Muscle of back (tissue), 11 donors: Measurements from ENCODE around the gene RUSF1. TPM values are rescaled to one million over a fixed set of nuclear protein-coding genes. Genes with fewer than 3 reads are reported as not detected.
"Not testable (repeated sequence)": the region's sequence is repeated elsewhere in the genome, so short reads cannot be mapped to it uniquely, and the experiment has no call there.

ENCODE experiments used
- DNase-seq, 3 donors: peaks; one replicate each; pipeline versions ENCODE4 v3.0.0 to v3.0.0-alpha.2; 2013
- polyA plus RNA-seq, 10 donors: library from polyadenylated mRNA; unstranded; fragments of 120-200 nt; gene quantifications; one replicate each; pipeline ENCODE4 v1.2.1, GENCODE V29; 2013; ENCODE audit not compliant: insufficient read length in 10 of 10

RUSF1 gene
- polyA plus RNA-seq, 10 donors = 34.1 to 58.8 (median 44.6) TPM

- DNase-seq = no peak
Observed at GRCh38 chr16:31519759-31520431, 11.7 kb upstream of the RUSF1 start.

GRCh38 chr16:31517800-31518402 lies 9.7 kb upstream of the RUSF1 start:
- DNase-seq = no peak

GRCh38 chr16:31513884-31514283 lies 5.7 kb upstream of the RUSF1 start:
- DNase-seq = no peak

GRCh38 chr16:31513126-31513525 lies 4.9 kb upstream of the RUSF1 start:
- no peak for DNase-seq

- DNase-seq = peak in 2 of 3 donors; percentile 41 to 59
Observed at GRCh38 chr16:31508706-31509195, 560 bp upstream of the RUSF1 start.

GRCh38 chr16:31507617-31507928 lies 618 bp downstream of the RUSF1 start:
- DNase-seq = no peak

- DNase-seq = no peak
Observed at GRCh38 chr16:31505483-31505882, 2.7 kb downstream of the RUSF1 start.

GRCh38 chr16:31504159-31504558 lies 4.0 kb downstream of the RUSF1 start:
- DNase-seq = no peak

- not testable (repeated sequence) for DNase-seq
Observed at GRCh38 chr16:31503555-31503954, 4.6 kb downstream of the RUSF1 start.

- DNase-seq = no peak
Observed at GRCh38 chr16:31502981-31503380, 5.2 kb downstream of the RUSF1 start.

- DNase-seq = no peak
Observed at GRCh38 chr16:31501966-31502348, 6.2 kb downstream of the RUSF1 start.

- no peak for DNase-seq
Observed at GRCh38 chr16:31501226-31501965, 6.8 kb downstream of the RUSF1 start.

- no peak for DNase-seq
Observed at GRCh38 chr16:31499928-31500327, 8.3 kb downstream of the RUSF1 start.

- DNase-seq = no peak
Observed at GRCh38 chr16:31498493-31498892, 9.7 kb downstream of the RUSF1 start.

GRCh38 chr16:31496670-31497069 lies 11.5 kb downstream of the RUSF1 start:
- DNase-seq = no peak

- DNase-seq = no peak
Observed at GRCh38 chr16:31493506-31494125, 14.6 kb downstream of the RUSF1 start.

- DNase-seq = no peak
Observed at GRCh38 chr16:31491778-31492418, 16.3 kb downstream of the RUSF1 start.

GRCh38 chr16:31489616-31490584 lies 18.3 kb downstream of the RUSF1 start:
- DNase-seq = no peak

GRCh38 chr16:31489298-31489564 lies 19.0 kb downstream of the RUSF1 start:
- DNase-seq = peak in 1 of 3 donors; percentile 28

- DNase-seq = peak in 1 of 3 donors; percentile 72
Observed at GRCh38 chr16:31488468-31489297, 19.5 kb downstream of the RUSF1 start.
